ENCODE results near the gene PSMG1. TPM values are rescaled to one million over a fixed set of nuclear protein-coding genes. Genes with fewer than 3 reads are reported as not detected.

Gene PSMG1
- polyA plus RNA-seq, 1 experiment: 60.0 TPM

DNA sequence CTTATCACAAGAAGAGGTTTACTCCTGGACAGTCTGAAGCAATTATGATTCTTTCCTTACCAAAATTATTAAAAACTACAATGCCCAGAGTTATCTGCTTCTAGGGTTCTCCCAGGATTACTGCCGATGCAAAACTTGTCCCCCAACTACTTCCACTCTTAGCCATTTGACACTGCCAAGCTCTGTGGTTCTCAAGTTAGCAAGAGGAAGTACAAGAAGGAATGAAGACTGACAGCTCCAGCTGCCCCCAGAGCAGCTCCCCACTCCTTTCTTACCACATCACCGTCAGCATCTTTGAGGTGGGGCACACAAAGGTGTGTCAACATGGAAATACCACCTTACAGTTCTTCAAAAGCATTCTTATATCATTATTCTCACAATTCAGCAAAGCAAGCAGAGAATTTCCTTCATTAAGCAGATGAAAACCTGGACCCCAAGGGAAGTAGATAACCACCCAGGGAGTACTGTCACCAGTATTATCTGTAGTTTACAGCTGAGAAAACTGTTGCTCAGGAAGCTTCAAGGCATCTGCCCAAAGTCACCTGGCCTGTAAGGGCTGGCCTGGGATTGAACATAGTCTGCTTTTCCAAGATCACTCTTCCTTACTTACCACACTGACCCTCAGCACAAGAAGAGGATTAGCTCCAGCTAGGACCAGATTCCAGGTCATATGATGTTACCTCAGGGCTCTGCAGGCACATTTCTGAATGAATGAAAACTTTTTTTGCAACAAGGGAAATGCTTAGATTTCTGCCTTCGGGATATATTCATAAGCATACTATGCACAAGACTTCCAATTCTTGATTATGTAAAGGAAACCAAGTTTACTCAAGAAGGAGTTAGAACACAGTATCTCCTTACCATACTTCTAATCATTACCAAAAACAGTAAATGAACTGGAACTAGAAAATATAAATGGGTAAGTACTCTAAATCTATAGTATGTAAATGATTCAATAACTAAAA lies 9.3 kb downstream of the PSMG1 start:
- Histone ChIP-seq H3K4me3 (ENCODE audit: low read depth, low read length) (no peak overlapping the region), H3K27me3 (ENCODE audit: control insufficient read depth, insufficient read depth, low read length) (no peaks in the 10 kb centered on the region), H3K9me3 (ENCODE audit: control insufficient read depth, insufficient read depth, low read length) (no peaks in the 10 kb centered on the region), H3K27ac (ENCODE audit: low read depth, low read length) (no peak overlapping the region)
- TF ChIP-seq, protein P1, sequence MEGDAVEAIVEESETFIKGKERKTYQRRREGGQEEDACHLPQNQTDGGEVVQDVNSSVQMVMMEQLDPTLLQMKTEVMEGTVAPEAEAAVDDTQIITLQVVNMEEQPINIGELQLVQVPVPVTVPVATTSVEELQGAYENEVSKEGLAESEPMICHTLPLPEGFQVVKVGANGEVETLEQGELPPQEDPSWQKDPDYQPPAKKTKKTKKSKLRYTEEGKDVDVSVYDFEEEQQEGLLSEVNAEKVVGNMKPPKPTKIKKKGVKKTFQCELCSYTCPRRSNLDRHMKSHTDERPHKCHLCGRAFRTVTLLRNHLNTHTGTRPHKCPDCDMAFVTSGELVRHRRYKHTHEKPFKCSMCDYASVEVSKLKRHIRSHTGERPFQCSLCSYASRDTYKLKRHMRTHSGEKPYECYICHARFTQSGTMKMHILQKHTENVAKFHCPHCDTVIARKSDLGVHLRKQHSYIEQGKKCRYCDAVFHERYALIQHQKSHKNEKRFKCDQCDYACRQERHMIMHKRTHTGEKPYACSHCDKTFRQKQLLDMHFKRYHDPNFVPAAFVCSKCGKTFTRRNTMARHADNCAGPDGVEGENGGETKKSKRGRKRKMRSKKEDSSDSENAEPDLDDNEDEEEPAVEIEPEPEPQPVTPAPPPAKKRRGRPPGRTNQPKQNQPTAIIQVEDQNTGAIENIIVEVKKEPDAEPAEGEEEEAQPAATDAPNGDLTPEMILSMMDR (IDR thresholded peaks at IDR 0.05; ENCODE audit: low read depth, low read length): no peak
- DNase-seq (ENCODE audit: low read depth, low spot score): no peak
- ChIA-PET POLR2A (interaction anchor here (1.6 kb wide), 1 partner anchor 9 kb away, joined by 4 read pairs; the partner anchor contains the start of gene PSMG1), CTCF (interaction anchor here (0.5 to 1.3 kb wide), 5 partner anchors 23 to 670 kb away, joined by 3 to 5 read pairs (median 3); no protein-coding TSS in a partner anchor)

DNA sequence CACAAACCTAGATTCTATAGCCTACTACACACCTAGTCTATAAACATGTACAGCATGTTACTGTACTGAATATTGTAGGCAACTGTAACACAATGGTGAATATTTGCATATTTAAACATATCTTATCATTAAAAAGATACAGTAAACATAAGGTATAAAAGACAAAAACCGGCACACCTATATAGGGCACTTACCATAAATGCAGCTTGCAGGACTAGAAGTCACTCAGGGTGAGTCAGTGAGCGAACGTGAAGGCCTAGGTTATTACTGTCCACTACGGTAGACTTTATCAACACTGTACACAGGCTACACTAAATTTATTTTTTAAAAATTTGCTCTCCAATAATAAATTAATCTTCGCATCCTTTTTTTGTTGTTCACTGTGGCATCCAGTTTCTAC lies 13.3 kb downstream of the PSMG1 start:
- CTCF ChIA-PET: no interaction called here
- TF ChIP-seq, protein P1 (IDR thresholded peaks at IDR 0.05; ENCODE audit: low read depth, low read length): no peak
- Histone ChIP-seq H3K27me3 (ENCODE audit: control insufficient read depth, insufficient read depth, low read length) (no peaks in the 10 kb centered on the region), H3K4me3 (ENCODE audit: low read depth, low read length) (no peak overlapping the region), H3K9me3 (ENCODE audit: control insufficient read depth, insufficient read depth, low read length) (peaks cover 3% of the 10 kb centered on the region; the same call in 1 of the 2 replicates), H3K27ac (ENCODE audit: low read depth, low read length) (no peak overlapping the region)
- no peak for DNase-seq (ENCODE audit: low read depth, low spot score)
- POLR2A ChIA-PET: no interaction called here

DNA sequence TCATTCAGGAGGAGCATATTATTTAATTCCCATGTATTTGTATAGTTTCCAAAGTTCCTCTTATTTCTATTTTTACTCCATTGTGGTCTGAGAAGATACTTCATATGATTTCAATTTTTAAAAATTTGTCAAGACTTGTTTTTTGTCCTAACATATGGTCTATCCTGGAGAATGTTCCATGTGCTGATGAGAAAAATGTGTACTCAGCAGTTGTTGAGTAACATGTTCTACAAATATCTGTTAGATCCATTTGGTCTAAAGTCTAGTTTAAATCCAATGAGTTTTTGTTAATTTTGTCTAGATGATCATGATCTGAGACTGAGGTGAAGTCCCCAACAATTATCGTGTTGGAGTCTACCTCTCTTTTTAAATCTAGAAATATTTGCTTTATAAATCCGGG lies 14.5 kb downstream of the PSMG1 start:
- Histone ChIP-seq H3K27me3 (ENCODE audit: control insufficient read depth, insufficient read depth, low read length) (no peaks in the 10 kb centered on the region), H3K27ac (ENCODE audit: low read depth, low read length) (no peak overlapping the region), H3K9me3 (ENCODE audit: control insufficient read depth, insufficient read depth, low read length) (peaks cover 12% of the 10 kb centered on the region; the same call in 1 of the 2 replicates), H3K4me3 (ENCODE audit: low read depth, low read length) (no peak overlapping the region)
- POLR2A ChIA-PET: no interaction called here
- DNase-seq (ENCODE audit: low read depth, low spot score): no peak
- TF ChIP-seq, protein P1 (IDR thresholded peaks at IDR 0.05; ENCODE audit: low read depth, low read length): no peak
- CTCF ChIA-PET: interaction anchor here (1.6 kb wide), 1 partner anchor 31 kb away, joined by 7 read pairs; no protein-coding TSS in a partner anchor

DNA sequence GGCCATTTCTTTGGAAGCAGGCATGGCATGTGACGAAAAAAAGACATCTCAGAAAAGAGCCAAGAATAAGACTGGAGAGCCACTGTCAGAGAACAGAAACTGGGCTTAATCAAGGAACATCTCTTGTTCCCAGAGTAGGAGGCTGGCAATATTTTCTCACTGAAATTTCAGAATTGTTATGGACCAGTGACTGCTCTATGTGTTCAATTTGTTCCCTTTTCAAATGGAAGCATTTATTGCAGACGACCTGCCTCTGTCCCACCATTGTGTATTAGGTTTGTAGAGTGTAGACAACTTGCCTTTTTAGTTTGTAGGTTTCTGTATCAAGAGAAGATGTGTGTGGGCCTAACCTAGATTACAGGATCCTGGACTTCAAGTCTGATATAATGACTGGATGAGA lies 18.7 kb downstream of the PSMG1 start:
- peaks cover 6% of the 10 kb centered on the region for H3K27me3 ChIP-seq (ENCODE audit: control insufficient read depth, insufficient read depth, low read length)
- peaks cover 12% of the 10 kb centered on the region for H3K9me3 ChIP-seq (ENCODE audit: control insufficient read depth, insufficient read depth, low read length)
- TF ChIP-seq, protein P1 (IDR thresholded peaks at IDR 0.05; ENCODE audit: low read depth, low read length): no peak
- POLR2A ChIA-PET: no interaction called here
- no peak overlapping the region for H3K27ac ChIP-seq (ENCODE audit: low read depth, low read length)
- DNase-seq (ENCODE audit: low read depth, low spot score): no peak
- no peak overlapping the region for H3K4me3 ChIP-seq (ENCODE audit: low read depth, low read length)
- CTCF ChIA-PET: no interaction called here

DNA sequence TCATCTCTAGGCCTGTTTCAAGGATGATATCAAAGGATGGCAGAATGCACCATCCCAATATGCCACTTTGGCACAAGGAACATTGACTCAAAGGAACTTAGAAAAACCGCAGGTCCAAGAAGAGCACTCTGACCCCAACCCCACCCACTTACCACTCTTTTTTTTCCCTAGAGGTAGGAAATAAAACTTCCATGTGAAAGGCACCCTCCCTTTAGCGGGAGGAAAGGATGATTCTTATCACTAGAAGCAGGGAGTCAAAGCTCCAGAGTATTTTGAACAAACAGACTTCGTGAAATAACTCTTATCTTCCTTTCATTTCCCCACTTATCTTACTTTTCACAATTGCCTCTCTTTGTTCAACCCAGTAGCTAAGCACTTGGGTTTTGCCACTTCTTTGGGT lies 22.2 kb downstream of the PSMG1 start:
- peaks cover 6% of the 10 kb centered on the region for H3K27me3 ChIP-seq (ENCODE audit: control insufficient read depth, insufficient read depth, low read length)
- CTCF ChIA-PET: no interaction called here
- no peak overlapping the region for H3K27ac ChIP-seq (ENCODE audit: low read depth, low read length)
- TF ChIP-seq, protein P1 (IDR thresholded peaks at IDR 0.05; ENCODE audit: low read depth, low read length): no peak
- H3K4me3 ChIP-seq (ENCODE audit: low read depth, low read length): no peak overlapping the region
- POLR2A ChIA-PET: interaction anchor here (0.5 kb wide), 1 partner anchor 226 kb away, joined by 4 read pairs; no protein-coding TSS in a partner anchor
- no peak for DNase-seq (ENCODE audit: low read depth, low spot score)
- peaks cover 15% of the 10 kb centered on the region for H3K9me3 ChIP-seq (ENCODE audit: control insufficient read depth, insufficient read depth, low read length)

Data from AG04450 (cell line).